ENCODE data around the gene CLDN6.

GRCh38 chr16:3059723-3060242 lies 41.8 kb upstream of the CLDN6 start:
- TF ChIP-seq, protein P1, sequence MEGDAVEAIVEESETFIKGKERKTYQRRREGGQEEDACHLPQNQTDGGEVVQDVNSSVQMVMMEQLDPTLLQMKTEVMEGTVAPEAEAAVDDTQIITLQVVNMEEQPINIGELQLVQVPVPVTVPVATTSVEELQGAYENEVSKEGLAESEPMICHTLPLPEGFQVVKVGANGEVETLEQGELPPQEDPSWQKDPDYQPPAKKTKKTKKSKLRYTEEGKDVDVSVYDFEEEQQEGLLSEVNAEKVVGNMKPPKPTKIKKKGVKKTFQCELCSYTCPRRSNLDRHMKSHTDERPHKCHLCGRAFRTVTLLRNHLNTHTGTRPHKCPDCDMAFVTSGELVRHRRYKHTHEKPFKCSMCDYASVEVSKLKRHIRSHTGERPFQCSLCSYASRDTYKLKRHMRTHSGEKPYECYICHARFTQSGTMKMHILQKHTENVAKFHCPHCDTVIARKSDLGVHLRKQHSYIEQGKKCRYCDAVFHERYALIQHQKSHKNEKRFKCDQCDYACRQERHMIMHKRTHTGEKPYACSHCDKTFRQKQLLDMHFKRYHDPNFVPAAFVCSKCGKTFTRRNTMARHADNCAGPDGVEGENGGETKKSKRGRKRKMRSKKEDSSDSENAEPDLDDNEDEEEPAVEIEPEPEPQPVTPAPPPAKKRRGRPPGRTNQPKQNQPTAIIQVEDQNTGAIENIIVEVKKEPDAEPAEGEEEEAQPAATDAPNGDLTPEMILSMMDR (conservative IDR thresholded peaks at IDR 0.05 in 1 of 2, IDR thresholded peaks at IDR 0.05 in 1 of 2; ENCODE audit: extremely low read depth in 1 of 2, insufficient read depth in 1 of 2, low read depth in 1 of 2, low read length in 2 of 2), result no peak
- TF ChIP-seq EZH2 (IDR thresholded peaks at IDR 0.05; ENCODE audit: borderline replicate concordance, low read length), result no peak

Measured in mammary epithelial cell (primary cell).